Measurements from ENCODE around the gene MRRF.

DNA sequence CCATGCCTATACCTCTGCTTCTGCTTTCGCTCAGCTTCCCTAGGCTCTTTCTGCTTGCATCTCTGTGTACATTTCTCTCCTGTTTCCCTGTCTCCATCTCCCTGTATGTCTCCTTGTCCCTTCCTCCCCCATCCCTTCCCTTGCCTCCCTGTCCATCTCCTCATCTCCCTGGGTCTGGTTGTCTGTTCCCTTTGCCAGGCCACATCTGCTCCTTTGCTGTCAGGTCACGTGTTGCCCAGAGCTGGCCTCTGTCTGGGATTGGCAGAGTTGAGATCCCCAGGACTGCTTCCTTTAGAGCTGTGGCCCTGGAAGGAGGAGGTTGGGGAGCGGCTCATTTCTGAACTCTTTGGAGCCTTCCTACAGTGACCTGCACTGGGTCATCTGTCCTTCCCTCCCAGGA, 74.3 kb downstream of the MRRF start:
- TF ChIP-seq ZNF121 (CRISPR knock-in tag; IDR thresholded peaks at IDR 0.05) (no peak), GABPB1 (CRISPR knock-in tag; IDR thresholded peaks at IDR 0.05) (no peak), ESRRA (CRISPR knock-in tag; IDR thresholded peaks at IDR 0.05; ENCODE audit: borderline replicate concordance) (no peak)
- TF ChIP-seq, protein P1, sequence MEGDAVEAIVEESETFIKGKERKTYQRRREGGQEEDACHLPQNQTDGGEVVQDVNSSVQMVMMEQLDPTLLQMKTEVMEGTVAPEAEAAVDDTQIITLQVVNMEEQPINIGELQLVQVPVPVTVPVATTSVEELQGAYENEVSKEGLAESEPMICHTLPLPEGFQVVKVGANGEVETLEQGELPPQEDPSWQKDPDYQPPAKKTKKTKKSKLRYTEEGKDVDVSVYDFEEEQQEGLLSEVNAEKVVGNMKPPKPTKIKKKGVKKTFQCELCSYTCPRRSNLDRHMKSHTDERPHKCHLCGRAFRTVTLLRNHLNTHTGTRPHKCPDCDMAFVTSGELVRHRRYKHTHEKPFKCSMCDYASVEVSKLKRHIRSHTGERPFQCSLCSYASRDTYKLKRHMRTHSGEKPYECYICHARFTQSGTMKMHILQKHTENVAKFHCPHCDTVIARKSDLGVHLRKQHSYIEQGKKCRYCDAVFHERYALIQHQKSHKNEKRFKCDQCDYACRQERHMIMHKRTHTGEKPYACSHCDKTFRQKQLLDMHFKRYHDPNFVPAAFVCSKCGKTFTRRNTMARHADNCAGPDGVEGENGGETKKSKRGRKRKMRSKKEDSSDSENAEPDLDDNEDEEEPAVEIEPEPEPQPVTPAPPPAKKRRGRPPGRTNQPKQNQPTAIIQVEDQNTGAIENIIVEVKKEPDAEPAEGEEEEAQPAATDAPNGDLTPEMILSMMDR (IDR thresholded peaks at IDR 0.05): no peak
- TF ChIP-seq, protein P2, sequence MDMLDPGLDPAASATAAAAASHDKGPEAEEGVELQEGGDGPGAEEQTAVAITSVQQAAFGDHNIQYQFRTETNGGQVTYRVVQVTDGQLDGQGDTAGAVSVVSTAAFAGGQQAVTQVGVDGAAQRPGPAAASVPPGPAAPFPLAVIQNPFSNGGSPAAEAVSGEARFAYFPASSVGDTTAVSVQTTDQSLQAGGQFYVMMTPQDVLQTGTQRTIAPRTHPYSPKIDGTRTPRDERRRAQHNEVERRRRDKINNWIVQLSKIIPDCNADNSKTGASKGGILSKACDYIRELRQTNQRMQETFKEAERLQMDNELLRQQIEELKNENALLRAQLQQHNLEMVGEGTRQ (CRISPR knock-in tag; IDR thresholded peaks at IDR 0.05): no peak
